DOHH2 (cell line): Measurements from ENCODE around the gene ALDH3B1.

Experiments used
- H3F3A ChIP-seq: fragments of 200-600 bp; sonication (generic), shearing (Covaris generic); 2 replicates; pipeline ENCODE4 v1.6.0; 2016; ENCODE audit warnings: antibody characterized with exemption, mild to moderate bottlenecking; ENCODE audit not compliant: control insufficient read depth, insufficient read depth
- H3K27ac ChIP-seq: fragments of 200-600 bp; sonication (generic); 2 replicates; pipeline ENCODE4 v1.5.1; 2014; ENCODE audit warnings: low read depth, mild to moderate bottlenecking, low read length, moderate library complexity
- H3K27me3 ChIP-seq: fragments of 200-600 bp; sonication (generic); 2 replicates; pipeline ENCODE4 v1.6.1; 2014; ENCODE audit warnings: mild to moderate bottlenecking, low read length, mixed read lengths; ENCODE audit not compliant: control insufficient read depth
- H3K36me3 ChIP-seq: fragments of 200-600 bp; sonication (generic); 2 replicates; pipeline ENCODE4 v1.6.1; 2014; ENCODE audit warnings: mild to moderate bottlenecking, low read length, moderate library complexity, mixed read lengths; ENCODE audit not compliant: control insufficient read depth
- H3K4me1 ChIP-seq: fragments of 200-600 bp; sonication (generic); 2 replicates; pipeline ENCODE4 v1.6.1; 2014; ENCODE audit warnings: mild to moderate bottlenecking, low read length, mixed read lengths; ENCODE audit not compliant: control insufficient read depth
- H3K4me2 ChIP-seq: fragments of 200-600 bp; sonication (generic); 2 replicates; pipeline ENCODE4 v1.6.0; 2014; ENCODE audit warnings: mild to moderate bottlenecking, low read length, moderate library complexity
- H3K4me3 ChIP-seq: fragments of 200-600 bp; sonication (generic); 2 replicates; pipeline ENCODE4 v1.5.1; 2014; ENCODE audit warnings: mild to moderate bottlenecking, low read length, mixed read lengths
- H3K79me2 ChIP-seq: fragments of 200-600 bp; sonication (generic); 2 replicates; pipeline ENCODE4 v1.6.1; 2014; ENCODE audit warnings: mild to moderate bottlenecking, low read length, mixed read lengths; ENCODE audit not compliant: control insufficient read depth
- H3K9me2 ChIP-seq: fragments of 200-600 bp; sonication (generic); replicated peaks from 2 replicates; pipeline ENCODE4 v1.6.1; 2014; ENCODE audit warnings: mild to moderate bottlenecking, low read length, mixed read lengths; ENCODE audit not compliant: control insufficient read depth
- H3K9me3 ChIP-seq: fragments of 200-600 bp; sonication (generic); 2 replicates; pipeline ENCODE4 v1.6.1; 2014; ENCODE audit warnings: antibody characterized with exemption, low read length, mixed read lengths; ENCODE audit not compliant: control insufficient read depth, insufficient read depth
- H4K20me1 ChIP-seq: fragments of 200-600 bp; sonication (generic); 2 replicates; pipeline ENCODE4 v1.6.0; 2014; ENCODE audit warnings: low read depth, mild to moderate bottlenecking, antibody characterized with exemption, low read length, moderate library complexity; ENCODE audit not compliant: control insufficient read depth, insufficient read depth
- EZH2phosphoT487 ChIP-seq: fragments of 200-600 bp; sonication (generic); IDR thresholded peaks from 2 replicates; pipeline ENCODE4 v1.6.1; 2017; ENCODE audit warnings: borderline replicate concordance, mild to moderate bottlenecking, antibody characterized with exemption, low read length, moderate library complexity, mixed read lengths
- TF ChIP-seq, protein P1 (sequence below): fragments of 200-600 bp; sonication (generic); IDR thresholded peaks from one replicate; pipeline ENCODE4 v1.5.1; 2014; ENCODE audit warnings: antibody characterized with exemption, mild to moderate bottlenecking, low read depth, low read length; ENCODE audit not compliant: poor library complexity, severe bottlenecking

Gene ALDH3B1

DNA sequence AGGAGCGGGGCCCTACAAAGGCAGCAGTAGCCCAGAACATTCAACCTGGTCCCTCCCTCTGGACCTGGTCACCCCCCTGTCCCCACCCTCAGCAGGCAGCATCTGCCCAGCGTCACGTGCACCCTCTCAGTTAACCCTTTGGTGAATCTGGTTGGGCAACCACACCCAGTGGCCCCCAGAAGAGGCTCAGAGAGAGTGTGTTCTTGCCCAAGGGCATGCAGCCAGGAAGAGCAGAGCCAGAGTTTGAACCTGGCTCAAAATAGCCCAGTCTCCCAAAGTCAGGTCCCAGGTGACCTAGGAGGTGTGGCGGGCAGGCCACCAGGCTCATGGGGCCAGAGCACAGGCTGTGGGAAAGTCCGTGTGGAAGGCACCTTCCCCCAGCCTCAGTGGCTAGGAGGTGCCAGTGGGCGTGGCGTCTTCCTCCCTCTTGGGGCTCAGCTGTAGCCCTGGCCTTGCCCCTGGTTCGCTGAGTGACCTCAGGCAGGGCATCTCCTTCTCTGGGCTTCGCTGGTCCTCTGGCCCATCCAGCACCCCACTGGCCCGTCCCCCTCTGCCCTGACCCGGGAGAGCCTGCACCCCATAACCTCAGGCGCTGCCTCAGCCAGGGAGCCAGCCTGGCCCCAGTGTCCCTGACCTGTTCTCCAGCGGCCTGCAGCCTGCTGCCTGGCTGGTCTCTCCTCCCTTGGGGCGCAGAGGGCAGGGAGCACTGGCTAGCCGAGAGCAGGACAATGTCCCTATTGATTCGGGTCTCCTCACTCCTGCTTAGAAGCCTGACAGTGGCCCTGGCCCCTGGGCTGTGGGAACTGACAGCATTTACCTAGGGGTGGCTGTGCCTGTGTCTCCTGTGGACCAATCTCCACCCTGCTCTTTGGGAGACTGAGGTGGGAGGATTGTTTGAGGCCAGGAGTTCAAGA, 7.0 kb downstream of the ALDH3B1 start:
- no peaks in the 10 kb centered on the region for H4K20me1 ChIP-seq
- no peak overlapping the region for H3K4me3 ChIP-seq
- no peak overlapping the region for H3K27ac ChIP-seq
- no peaks in the 10 kb centered on the region for H3F3A ChIP-seq
- TF ChIP-seq, protein P1, sequence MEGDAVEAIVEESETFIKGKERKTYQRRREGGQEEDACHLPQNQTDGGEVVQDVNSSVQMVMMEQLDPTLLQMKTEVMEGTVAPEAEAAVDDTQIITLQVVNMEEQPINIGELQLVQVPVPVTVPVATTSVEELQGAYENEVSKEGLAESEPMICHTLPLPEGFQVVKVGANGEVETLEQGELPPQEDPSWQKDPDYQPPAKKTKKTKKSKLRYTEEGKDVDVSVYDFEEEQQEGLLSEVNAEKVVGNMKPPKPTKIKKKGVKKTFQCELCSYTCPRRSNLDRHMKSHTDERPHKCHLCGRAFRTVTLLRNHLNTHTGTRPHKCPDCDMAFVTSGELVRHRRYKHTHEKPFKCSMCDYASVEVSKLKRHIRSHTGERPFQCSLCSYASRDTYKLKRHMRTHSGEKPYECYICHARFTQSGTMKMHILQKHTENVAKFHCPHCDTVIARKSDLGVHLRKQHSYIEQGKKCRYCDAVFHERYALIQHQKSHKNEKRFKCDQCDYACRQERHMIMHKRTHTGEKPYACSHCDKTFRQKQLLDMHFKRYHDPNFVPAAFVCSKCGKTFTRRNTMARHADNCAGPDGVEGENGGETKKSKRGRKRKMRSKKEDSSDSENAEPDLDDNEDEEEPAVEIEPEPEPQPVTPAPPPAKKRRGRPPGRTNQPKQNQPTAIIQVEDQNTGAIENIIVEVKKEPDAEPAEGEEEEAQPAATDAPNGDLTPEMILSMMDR, result no peak
- no peak for TF ChIP-seq EZH2phosphoT487
- no peaks in the 10 kb centered on the region for H3K79me2 ChIP-seq
- no peaks in the 10 kb centered on the region for H3K9me3 ChIP-seq
- H3K36me3 ChIP-seq, result no peaks in the 10 kb centered on the region
- H3K9me2 ChIP-seq, result no peaks in the 10 kb centered on the region
- H3K4me2 ChIP-seq, result no peak overlapping the region
- no peaks in the 10 kb centered on the region for H3K4me1 ChIP-seq
- no peaks in the 10 kb centered on the region for H3K27me3 ChIP-seq

- Histone ChIP-seq H3K4me2 (no peak overlapping the region), H3K4me3 (no peak overlapping the region), H3K27ac (no peak overlapping the region)
Measured at GRCh38 chr11:68017980-68018729, 8.0 kb downstream of the ALDH3B1 start.

DNA sequence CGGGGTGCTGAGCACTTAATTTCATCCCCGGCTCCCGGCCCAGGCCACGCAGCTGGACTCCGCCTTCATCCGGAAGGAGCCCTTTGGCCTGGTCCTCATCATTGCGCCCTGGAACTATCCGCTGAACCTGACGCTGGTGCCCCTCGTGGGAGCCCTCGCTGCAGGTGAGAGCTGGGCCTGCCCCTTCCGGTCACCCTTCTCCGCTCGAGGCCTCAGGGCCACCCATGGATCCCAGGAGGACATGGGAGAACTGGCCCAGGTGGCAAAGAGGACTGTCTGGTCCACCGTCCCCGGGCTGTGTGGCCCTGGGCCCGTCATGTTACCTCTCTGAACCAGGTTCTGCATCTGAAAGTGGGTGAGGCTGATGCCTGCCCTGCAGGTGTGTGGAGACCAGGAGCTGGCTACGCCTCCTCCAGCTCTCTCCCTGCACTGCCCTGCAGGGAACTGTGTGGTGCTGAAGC, 8.6 kb downstream of the ALDH3B1 start:
- H3K9me3 ChIP-seq, result no peaks in the 10 kb centered on the region
- no peak for TF ChIP-seq EZH2phosphoT487
- TF ChIP-seq, protein P1, result no peak
- H3K9me2 ChIP-seq, result no peaks in the 10 kb centered on the region
- no peaks in the 10 kb centered on the region for H3F3A ChIP-seq
- no peaks in the 10 kb centered on the region for H3K36me3 ChIP-seq
- no peak overlapping the region for H3K4me3 ChIP-seq
- no peaks in the 10 kb centered on the region for H3K4me1 ChIP-seq
- no peaks in the 10 kb centered on the region for H4K20me1 ChIP-seq
- no peak overlapping the region for H3K27ac ChIP-seq
- no peaks in the 10 kb centered on the region for H3K79me2 ChIP-seq
- no peaks in the 10 kb centered on the region for H3K27me3 ChIP-seq
- H3K4me2 ChIP-seq, result no peak overlapping the region

More at GRCh38 chr11:68017980-68018729, 8.0 kb downstream of the ALDH3B1 start:
- no peak for TF ChIP-seq EZH2phosphoT487
- TF ChIP-seq, protein P1, result no peak
- H3K27me3 ChIP-seq, result no peaks in the 10 kb centered on the region
- no peaks in the 10 kb centered on the region for H3K4me1 ChIP-seq
- no peaks in the 10 kb centered on the region for H4K20me1 ChIP-seq
- no peaks in the 10 kb centered on the region for H3F3A ChIP-seq
- no peaks in the 10 kb centered on the region for H3K9me2 ChIP-seq
- no peaks in the 10 kb centered on the region for H3K79me2 ChIP-seq
- no peaks in the 10 kb centered on the region for H3K9me3 ChIP-seq
- H3K36me3 ChIP-seq, result no peaks in the 10 kb centered on the region
